Loucy (cell line): ENCODE measurements around the gene FAM151A.

ENCODE experiments used
- H2AFZ ChIP-seq: fragments of 200-600 bp; sonication (generic); 2 replicates; pipeline ENCODE4 v1.6.0; 2016; ENCODE audit warnings: antibody characterized with exemption, mild to moderate bottlenecking, low read length, moderate library complexity
- H3F3A ChIP-seq: fragments of 200-600 bp; 2 replicates; pipeline ENCODE4 v1.6.0; 2016; ENCODE audit warnings: antibody characterized with exemption, low read depth, mild to moderate bottlenecking
- H3K27me3 ChIP-seq: fragments of 200-600 bp; sonication (generic); 2 replicates; pipeline ENCODE4 v1.6.1; 2014; ENCODE audit warnings: low read length, mild to moderate bottlenecking; ENCODE audit not compliant: insufficient read depth, poor library complexity, severe bottlenecking
- H3K36me3 ChIP-seq: fragments of 200-600 bp; sonication (generic); 2 replicates; pipeline ENCODE4 v1.6.1; 2016; ENCODE audit warnings: low read length; ENCODE audit not compliant: insufficient read depth
- H3K4me1 ChIP-seq: fragments of 200-600 bp; sonication (generic); 2 replicates; pipeline ENCODE4 v1.5.1; 2014; ENCODE audit warnings: low read length, mild to moderate bottlenecking; ENCODE audit not compliant: insufficient read depth, poor library complexity, severe bottlenecking
- H3K4me2 ChIP-seq: fragments of 200-600 bp; sonication (generic); 2 replicates; pipeline ENCODE4 v1.6.0; 2014; ENCODE audit warnings: antibody characterized with exemption, low read length, low read depth, mild to moderate bottlenecking; ENCODE audit not compliant: poor library complexity, severe bottlenecking
- H3K4me3 ChIP-seq: fragments of 200-600 bp; sonication (generic); 2 replicates; pipeline ENCODE4 v1.5.1; 2014; ENCODE audit warnings: low read length, mild to moderate bottlenecking, mixed read lengths; ENCODE audit not compliant: poor library complexity, severe bottlenecking
- H3K79me2 ChIP-seq: fragments of 200-600 bp; sonication (generic); 2 replicates; pipeline ENCODE4 v1.6.1; 2014; ENCODE audit warnings: low read length; ENCODE audit not compliant: insufficient read depth
- H3K9ac ChIP-seq: fragments of 200-600 bp; sonication (generic); 2 replicates; pipeline ENCODE4 v1.6.0; 2014; ENCODE audit warnings: mild to moderate bottlenecking, low read depth, low read length, moderate library complexity; ENCODE audit not compliant: poor library complexity, severe bottlenecking
- H3K9me2 ChIP-seq: fragments of 200-600 bp; sonication (generic); replicated peaks from 2 replicates; pipeline ENCODE4 v1.6.1; 2016; ENCODE audit warnings: low read depth, low read length, mixed read lengths
- H3K9me3 ChIP-seq: fragments of 200-600 bp; sonication (generic); 2 replicates; pipeline ENCODE4 v1.6.1; 2014; ENCODE audit warnings: mild to moderate bottlenecking, antibody characterized with exemption, low read length, low read depth; ENCODE audit not compliant: insufficient read depth
- H4K20me1 ChIP-seq: fragments of 200-600 bp; sonication (generic); 2 replicates; pipeline ENCODE4 v1.6.0; 2014; ENCODE audit warnings: antibody characterized with exemption, low read length, mild to moderate bottlenecking; ENCODE audit not compliant: insufficient read depth, poor library complexity, severe bottlenecking
- EZH2phosphoT487 ChIP-seq: fragments of 200-600 bp; IDR thresholded peaks from 2 replicates; pipeline ENCODE4 v1.6.1; 2018; ENCODE audit warnings: antibody characterized with exemption, mild to moderate bottlenecking, moderate library complexity, borderline replicate concordance
- TF ChIP-seq, protein P1 (sequence below): fragments of 200-600 bp; sonication (generic); conservative IDR thresholded peaks from 2 replicates; pipeline ENCODE4 v1.5.1; 2014; ENCODE audit warnings: mild to moderate bottlenecking, antibody characterized with exemption, low read length

Gene FAM151A

DNA sequence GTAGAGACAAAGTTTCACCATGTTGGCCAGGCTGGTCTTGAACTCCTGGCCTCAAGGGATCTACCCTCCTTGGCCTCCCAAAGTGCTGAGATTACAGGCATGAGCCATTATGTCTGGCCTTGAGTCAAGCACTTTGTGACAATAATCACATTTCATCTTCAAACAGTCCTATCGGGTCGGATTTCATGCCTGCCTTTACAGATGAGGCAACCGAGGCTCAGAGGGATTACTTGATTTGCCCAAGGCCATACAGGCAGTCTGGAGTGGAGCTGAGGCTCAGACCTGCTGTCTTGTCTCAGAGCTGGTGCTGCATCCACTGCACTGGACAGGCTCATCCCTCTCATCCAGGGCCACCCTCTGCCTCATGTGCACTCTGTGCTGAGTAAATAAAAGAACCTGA, 26.6 kb downstream of the FAM151A start:
- Histone ChIP-seq H3K9me3 (no peaks in the 10 kb centered on the region), H2AFZ (no peak overlapping the region), H3K4me2 (no peak overlapping the region), H3K4me3 (no peak overlapping the region), H3K9ac (no peak overlapping the region), H3F3A (no peaks in the 10 kb centered on the region), H3K27me3 (no peaks in the 10 kb centered on the region), H3K9me2 (no peaks in the 10 kb centered on the region), H3K79me2 (no peaks in the 10 kb centered on the region), H3K4me1 (peaks cover 10% of the 10 kb centered on the region), H3K36me3 (no peaks in the 10 kb centered on the region), H4K20me1 (no peaks in the 10 kb centered on the region)
- TF ChIP-seq, protein P1, sequence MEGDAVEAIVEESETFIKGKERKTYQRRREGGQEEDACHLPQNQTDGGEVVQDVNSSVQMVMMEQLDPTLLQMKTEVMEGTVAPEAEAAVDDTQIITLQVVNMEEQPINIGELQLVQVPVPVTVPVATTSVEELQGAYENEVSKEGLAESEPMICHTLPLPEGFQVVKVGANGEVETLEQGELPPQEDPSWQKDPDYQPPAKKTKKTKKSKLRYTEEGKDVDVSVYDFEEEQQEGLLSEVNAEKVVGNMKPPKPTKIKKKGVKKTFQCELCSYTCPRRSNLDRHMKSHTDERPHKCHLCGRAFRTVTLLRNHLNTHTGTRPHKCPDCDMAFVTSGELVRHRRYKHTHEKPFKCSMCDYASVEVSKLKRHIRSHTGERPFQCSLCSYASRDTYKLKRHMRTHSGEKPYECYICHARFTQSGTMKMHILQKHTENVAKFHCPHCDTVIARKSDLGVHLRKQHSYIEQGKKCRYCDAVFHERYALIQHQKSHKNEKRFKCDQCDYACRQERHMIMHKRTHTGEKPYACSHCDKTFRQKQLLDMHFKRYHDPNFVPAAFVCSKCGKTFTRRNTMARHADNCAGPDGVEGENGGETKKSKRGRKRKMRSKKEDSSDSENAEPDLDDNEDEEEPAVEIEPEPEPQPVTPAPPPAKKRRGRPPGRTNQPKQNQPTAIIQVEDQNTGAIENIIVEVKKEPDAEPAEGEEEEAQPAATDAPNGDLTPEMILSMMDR, result no peak
- no peak for TF ChIP-seq EZH2phosphoT487

DNA sequence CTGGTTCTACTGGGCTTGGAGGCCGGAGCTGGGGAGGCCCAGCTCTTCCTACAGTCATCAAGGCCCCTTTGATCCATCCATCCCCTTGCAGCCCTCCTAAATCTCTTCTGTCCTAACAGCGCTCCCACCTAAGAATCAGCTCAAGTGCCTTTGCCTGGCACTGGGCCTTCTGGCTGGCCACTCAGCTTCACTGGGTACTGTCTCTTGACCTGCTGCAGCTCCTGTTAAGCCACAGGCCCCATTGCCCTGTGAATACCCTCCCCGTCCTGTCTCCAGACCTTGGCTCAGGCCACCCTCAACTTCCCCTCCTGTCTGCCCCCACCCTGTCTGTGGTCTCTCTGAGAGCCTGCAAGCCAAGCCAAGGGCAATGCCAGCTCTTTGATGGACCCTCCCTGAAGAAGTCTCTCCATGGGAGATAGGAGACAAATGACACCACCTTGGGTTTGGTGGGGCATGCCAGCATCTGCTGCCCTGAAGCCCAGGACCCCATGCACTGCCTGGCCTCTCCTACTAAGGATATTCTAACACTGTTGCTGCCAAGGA, 27.3 kb downstream of the FAM151A start:
- Histone ChIP-seq H2AFZ (no peak overlapping the region), H3F3A (no peaks in the 10 kb centered on the region), H3K36me3 (no peaks in the 10 kb centered on the region), H3K9ac (no peak overlapping the region), H3K79me2 (no peaks in the 10 kb centered on the region), H3K4me3 (no peak overlapping the region), H3K4me2 (no peak overlapping the region), H3K4me1 (peaks cover 10% of the 10 kb centered on the region), H3K9me2 (no peaks in the 10 kb centered on the region), H3K27me3 (no peaks in the 10 kb centered on the region), H4K20me1 (no peaks in the 10 kb centered on the region), H3K9me3 (no peaks in the 10 kb centered on the region)
- TF ChIP-seq EZH2phosphoT487, result no peak
- TF ChIP-seq, protein P1, result no peak

DNA sequence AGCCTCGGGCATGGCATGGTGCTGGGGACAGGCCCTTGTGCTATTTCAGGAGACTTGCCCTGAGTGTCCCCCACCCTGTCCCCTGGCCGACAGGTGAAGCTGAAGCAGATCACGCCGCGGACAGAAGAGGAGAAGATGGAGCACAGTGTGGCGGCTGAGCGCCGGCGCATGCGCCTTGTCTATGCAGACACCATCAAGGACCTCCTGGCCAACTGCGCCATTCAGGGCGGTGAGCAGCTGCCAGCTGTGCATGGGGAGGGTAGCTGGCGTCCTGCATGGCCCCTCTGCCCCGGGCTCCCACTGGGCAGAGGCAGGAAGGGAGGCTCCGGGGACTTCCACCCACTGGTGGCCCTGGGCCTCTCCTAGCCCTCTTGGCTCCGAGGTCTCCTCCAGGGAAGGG, 28.9 kb downstream of the FAM151A start:
- Histone ChIP-seq H2AFZ (no peak overlapping the region), H3K9ac (no peak overlapping the region), H3K9me3 (no peaks in the 10 kb centered on the region), H3K4me1 (peaks cover 18% of the 10 kb centered on the region), H3K27me3 (no peaks in the 10 kb centered on the region), H3K79me2 (no peaks in the 10 kb centered on the region), H3K4me3 (no peak overlapping the region), H3F3A (no peaks in the 10 kb centered on the region), H3K4me2 (no peak overlapping the region), H4K20me1 (no peaks in the 10 kb centered on the region), H3K9me2 (no peaks in the 10 kb centered on the region), H3K36me3 (no peaks in the 10 kb centered on the region)
- TF ChIP-seq, protein P1, result no peak
- TF ChIP-seq EZH2phosphoT487, result no peak
